ENCODE data around the gene KDM4D. TPM values are rescaled to one million over a fixed set of nuclear protein-coding genes. Genes with fewer than 3 reads are reported as not detected.
"Not testable (repeated sequence)": the region's sequence is repeated elsewhere in the genome, so short reads cannot be mapped to it uniquely, and the experiment has no call there.

The KDM4D gene
- under 1 TPM; 0.71 to 0.74 TPM for total RNA-seq
- long read RNA-seq, donor 1 = 0 reads
- long read RNA-seq, donor 2, partial matches to known transcripts = 0 of 1 reads
- long read RNA-seq, donor 2, other reads (novel, unspliced or antisense) = 0 of 1 reads

DNA sequence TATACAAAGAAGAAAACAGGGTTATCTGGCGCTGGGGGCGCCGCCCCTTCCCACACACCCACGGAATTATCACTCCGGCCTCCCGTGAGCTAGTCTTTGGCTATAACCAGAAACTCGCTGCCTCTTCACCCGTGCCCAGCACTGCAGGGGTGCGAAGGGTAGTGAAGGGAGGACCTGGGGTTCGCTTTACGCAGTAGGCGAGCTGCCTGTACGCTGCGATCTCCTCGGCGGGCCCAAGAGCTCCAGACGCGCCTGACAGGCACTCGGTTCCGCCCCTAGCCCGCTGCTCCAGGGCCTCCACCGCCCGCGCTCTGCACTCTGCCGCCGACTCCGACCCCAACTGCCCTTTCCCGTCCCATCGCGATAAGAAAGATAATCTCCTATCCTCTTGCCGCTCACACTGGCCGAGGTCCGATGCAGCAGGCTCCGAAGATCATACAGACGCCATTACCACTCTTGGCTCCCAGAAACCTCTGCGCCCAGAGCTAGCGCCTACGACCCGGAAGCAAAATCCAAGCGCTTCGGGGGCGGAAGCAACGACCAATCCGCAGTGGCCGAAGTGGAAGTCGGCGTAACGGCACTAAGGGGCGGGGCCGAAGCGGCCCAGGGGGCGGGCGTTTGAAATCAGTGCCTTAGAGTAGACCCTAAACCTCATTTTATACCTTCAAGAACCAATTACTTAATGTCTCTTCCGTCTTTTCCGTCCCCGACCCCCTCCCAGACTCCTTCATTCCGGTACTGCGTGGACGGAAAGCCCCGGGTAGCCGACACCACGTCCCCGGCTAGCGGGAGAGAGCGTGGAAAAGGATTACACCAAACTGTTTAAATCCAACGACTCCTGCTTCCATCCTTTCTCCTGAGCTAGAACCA, at the start of gene KDM4D, which contains the start of gene CWC15:
KDM4D (plus strand) TSS at position 611 of the 870 bp plus-strand sequence. CDS start 23,664 bp downstream, outside the sequence.
CWC15 (minus strand) TSS at position 458 of the 870 bp plus-strand sequence. CDS start 1,371 bp downstream, outside the sequence.
- intact Hi-C loops (cut with DNase I) = no loop called here

DNA sequence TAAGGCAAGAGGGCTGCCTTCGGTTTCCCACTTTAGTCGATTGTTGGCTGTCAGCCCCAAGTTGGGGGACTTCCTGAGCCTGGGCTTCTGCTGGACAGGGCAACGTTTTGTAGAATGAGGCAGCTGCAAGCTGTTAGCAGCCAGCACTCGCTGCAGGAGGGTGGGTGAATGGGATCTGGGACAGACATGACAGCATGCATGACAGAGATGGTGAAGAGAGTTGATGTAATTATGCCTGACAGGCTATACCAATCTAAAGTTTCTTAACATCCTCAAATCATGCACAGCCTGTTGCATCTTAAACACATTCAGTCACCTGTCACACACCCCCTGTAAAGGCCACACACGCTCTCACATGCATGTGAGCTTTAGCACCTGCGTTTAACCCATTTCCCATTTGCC, 49.3 kb upstream of the KDM4D start:
- intact Hi-C loops (cut with DNase I) = no loop called here
- no peak for DNase-seq (ENCODE audit: low spot score)

More for the DNA sequence above, at the start of gene KDM4D, which contains the start of gene CWC15:
- peak; percentile 98 for DNase-seq (ENCODE audit: low spot score)

DNA sequence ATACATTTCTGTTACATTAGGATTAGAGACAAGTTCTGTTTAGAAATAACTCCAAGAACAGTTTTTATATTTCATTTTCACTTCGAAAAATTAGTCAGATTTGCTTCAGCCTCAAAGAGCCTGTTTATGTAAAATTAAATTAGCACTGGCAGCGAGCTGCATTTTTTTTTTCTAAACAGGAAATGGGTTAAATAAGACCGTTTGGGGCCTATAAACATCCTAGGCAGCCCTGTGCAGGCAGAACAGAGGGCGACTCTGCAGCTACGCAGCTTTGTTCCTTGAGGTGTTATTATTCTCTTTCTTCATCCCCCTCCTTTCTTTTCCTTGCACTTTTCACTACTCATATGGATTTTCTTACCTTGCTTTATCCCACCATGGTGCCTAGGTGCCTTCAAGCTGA, 48.9 kb upstream of the KDM4D start:
- DNase-seq (ENCODE audit: low spot score) = no peak
- intact Hi-C loops (cut with DNase I) = no loop called here

DNA sequence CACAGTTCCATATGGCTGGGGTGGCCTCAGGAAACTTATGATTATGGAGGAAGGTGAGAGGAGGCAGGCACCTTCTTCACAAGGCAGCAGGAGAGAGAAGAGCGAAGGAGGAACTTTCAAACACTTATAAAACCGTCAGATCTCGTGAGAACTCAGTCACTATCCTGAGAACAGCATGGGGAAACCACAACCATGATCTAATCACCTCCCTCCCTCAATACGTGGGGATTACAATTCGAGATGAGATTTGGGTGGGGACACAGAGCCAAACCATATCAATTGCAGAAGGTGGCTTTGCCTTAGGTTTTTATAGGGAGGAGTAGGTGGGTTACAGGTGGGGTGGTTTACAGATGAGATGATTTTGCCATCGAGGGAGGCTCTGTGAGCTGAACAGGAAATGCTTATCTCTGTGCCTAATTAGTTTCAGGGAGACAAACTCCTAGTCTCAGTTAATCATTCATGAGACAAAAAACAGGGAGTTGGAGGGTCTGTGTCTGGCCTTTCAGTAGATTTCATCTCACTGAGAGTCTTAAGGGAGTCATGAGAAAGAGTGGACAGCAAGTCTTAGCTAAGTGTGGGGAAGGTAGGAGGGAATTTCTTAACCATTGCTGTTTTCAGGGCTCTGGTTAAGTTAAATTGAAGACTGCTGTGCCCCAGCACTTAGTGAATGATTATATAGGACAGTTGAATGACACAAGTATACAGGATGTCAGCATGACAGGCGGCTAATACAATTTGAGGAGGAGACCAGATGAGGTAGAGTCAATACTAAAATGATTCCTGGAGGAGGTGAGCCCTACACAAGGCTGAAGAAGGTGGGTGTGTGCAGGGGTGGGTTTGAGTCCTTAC, 47.9 kb upstream of the KDM4D start:
- intact Hi-C loops (cut with DNase I) = no loop called here
- no peak for DNase-seq (ENCODE audit: low spot score)

DNA sequence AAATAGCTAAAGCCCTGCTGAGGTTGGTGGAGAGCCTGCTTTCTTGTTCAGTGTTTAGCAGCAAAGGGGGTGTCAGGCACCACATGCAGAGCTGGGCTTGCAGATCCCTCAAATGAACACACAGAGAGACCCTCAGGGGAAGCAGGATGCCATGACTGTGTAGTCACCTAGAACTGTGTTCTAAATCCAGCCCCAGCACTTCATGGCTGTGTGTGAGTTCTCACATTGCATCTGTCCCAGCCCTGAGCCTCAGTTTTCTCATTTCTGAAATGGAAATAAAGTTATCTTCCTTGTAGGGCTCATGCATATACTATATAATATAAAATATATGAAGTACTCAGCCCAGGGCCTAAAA, 47.3 kb upstream of the KDM4D start:
- DNase-seq (ENCODE audit: low spot score) = no peak
- intact Hi-C loops (cut with DNase I) = no loop called here

DNA sequence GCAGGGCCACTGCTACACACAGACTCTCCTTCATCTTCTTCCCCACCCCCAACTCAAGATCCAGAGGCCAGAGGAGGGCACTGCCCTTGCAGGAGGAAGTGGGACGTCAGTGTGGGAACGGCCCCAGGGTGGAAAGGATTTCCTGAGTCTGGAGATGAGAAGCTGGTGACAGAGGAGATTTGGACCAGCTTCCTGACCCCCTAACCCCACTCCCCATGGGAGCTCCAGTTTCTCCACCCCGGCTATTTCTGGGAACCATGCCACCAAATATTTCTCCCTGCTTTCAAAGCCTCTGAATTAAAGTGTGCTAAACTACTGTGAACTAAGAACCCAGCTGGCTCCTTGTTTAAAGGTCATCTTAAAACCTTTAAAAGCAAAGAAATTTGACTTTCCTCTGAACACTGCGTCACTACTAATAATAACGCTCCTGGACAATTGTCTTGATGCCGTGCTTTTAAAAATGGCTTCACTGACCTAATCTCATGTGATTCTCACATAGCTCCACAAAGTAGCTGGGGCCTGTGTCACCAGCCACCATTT, 46.7 kb upstream of the KDM4D start:
- intact Hi-C loops (cut with DNase I) = no loop called here
- peak; percentile 95 for DNase-seq (ENCODE audit: low spot score)

DNA sequence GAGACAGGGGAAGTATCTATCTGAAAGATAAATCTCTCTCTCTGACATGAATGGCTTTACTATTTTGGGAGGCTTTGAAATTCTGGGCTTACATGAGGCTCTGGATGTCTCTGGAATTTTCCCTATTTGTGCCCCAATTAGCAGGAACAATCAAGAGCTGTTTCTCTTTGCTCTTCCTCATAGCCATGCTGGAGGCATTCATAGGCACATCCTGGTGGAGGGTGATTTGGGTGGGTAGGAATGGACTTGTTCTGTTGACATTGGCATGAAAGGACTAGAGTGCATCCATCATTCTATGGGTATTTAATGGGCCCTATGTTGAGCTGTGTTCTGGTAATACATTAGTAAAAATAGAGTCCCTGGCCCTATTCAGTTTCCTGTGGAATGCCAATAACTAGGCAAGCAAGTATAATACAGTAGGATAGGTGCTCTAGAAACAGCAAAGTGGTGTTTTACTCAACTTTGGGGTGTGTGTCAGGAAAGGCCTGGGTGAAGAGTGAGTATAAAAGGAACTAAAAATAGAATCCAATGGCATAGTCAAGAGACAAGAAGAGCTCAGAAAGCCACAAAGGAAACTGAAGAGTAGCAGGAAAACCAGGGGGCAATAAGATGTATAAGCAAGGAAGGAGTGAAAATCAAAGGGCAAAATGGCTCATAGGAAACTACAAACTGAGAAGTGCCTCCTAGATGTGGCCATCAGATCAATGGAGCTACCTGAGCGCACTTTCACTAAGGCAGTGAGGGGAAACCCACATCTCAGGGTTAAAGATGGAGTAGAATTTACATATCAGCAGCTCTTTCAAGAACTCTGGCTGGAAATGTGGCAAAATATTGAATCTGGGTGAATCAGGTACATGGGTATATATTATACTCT, 45.2 kb upstream of the KDM4D start:
- DNase-seq (ENCODE audit: low spot score) = no peak
- intact Hi-C loops (cut with DNase I) = no loop called here

DNA sequence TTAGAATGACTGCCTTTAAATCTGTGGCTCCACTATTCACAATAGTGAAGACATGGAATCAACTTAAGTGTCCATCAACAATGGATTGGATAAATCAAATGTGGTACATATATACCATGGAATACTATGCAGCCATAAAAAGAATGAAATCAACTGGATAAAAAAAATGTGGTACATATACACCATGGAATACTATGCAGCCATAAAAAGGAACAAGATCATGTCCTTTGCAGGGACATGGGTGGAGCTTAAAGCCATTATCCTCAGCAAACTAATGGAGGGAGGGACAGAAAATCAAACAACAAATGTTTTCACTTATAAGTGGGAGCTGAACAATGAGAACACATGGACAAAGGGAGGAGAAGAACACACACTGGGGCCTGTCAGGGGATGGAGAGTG, 41.4 kb upstream of the KDM4D start:
- intact Hi-C loops (cut with DNase I); DNase-seq (ENCODE audit: low spot score): not testable (repeated sequence)

DNA sequence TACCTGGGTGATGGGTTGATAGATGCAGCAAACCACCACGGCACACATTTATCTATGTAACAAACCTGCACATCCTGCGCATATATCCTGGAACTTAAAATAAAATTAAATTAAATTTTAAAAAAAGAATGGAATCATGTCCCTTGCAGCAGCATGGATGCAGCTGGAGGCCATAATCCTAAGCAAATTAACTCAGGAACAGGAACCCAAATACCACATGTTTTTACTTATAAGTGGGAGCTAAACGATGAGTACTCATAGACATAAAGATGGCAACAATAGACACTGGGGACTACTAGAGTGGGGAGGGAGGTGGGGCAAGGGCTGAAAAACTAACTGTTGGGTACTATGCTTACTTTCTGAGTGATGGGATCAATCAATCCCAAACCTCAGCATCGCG, 41.0 kb upstream of the KDM4D start:
- intact Hi-C loops (cut with DNase I) = no loop called here
- DNase-seq (ENCODE audit: low spot score) = no peak

DNA sequence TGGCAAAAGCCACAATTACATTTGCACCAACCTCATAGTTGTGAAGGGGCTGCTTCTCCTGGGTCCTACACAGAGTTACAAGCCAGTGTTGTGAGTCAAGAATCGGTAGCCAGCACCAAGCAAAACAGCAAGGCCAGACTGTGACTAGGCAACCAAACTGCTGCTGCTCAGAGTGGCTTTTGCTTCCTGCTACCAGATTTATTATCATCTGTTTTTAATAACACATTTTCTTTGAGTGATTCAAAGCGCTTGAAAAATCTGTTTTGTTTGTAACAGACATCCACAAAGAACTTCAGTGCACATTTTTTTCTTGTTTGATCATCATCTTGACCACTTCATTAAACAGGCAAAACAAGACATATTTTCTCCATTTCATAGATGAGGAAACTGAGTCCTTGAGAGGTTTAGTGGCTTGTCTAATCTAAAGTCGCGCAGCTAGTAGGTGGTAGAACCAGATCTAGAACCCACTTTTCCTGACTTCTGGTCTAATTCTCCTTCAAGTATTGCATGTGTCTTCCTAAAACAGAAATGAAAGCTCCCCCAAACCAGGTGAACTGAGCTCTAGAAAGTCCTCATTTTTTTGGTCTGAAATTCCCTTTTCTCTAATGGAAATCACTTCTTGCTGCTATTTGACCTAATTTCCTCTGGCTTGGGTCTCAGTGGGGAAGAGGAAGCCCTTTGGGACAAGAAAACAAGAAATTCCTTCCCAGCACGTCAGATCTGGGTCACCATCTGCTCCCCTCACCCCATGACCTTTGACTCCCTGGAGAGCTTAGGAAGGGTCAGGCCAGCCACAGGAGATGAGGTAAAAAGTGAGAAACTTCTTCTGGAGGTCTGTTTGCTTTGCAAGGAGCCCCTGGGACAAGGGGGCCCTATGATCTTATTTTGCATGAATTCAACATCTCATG, 40.0 kb upstream of the KDM4D start:
- DNase-seq (ENCODE audit: low spot score) = no peak
- intact Hi-C loops (cut with DNase I) = no loop called here

DNA sequence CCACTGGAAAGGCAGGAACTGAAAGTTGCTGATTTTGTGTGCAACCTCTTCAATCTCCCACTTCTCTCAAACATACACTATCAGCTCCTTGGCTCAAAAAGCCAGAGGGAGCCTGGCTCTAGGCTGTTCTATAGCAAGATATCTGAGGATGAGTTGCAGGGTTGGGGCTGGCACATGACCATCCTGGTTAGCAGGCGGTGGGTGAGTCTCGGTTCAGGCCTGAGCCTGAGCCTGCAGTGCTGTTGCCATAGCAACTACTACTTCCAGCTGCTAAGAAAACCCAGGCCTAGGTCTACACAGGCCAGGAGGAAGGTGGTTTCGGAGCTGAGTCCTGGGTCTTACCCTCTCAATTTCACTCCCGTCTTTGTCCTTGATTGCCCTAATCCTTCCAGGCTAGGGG, 39.1 kb upstream of the KDM4D start:
- intact Hi-C loops (cut with DNase I) = no loop called here
- no peak for DNase-seq (ENCODE audit: low spot score)

DNA sequence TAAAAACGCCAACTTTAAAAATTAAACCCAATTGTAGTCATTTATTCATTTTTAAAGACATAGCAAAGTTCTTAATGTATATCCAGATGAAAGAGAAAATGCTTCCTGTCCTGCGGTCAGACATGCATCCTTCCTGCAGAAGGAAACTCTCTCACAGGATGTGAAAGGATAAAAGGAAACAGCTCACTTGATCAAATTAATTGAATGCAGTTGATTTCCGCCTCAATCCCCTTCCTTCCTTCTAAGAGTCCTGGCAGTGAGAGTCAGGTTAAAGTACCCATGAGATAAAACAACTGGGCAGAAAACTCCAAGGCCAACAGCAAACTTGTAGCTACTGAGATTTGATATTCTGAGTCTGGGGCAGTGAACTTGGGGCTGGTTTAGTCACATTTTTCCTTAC, 38.7 kb upstream of the KDM4D start:
- DNase-seq (ENCODE audit: low spot score) = no peak
- intact Hi-C loops (cut with DNase I) = no loop called here

DNA sequence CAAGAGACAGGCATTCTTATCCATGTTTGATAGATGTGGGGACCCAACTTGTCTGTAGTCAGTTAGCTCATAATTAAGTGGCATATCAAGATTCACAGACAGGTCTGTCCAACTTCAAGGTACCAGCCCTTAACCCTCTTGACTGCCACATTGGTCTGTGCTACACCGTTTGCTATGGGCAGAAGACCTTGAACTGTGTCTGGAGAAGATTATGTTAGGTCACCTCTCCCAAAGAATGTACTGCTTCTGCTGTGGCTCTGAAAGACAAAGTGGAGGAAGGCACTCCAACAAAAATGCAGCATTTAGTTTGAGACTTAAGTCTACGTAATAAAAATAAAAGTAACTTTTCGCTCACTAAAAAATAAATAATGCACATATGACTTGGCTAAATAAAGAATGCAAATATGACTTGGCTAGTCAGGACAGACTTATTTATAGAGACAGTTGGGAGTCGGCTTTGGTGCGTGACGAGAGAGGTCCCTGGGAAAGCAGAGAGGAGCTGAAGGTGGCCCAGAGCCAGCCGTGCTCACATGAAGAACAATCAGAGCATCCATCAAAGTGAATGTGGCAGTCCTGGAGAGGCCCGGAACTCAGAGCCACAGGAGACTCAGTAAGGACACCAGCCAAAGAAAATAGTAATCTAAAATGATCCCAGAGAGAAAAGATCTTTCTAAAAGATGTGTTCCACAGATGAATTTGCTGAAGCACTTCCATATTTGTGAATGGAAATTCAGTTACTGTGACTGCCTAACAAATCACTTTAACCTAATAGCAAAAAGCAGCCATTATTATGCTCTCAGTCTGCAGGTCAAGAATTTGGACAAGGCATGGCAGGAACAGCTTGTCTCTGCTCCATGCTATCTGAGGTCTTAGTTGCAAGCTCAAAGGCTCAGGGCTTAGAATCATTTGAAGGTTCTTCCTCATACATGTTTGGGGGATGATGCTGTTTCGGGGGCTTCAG, 35.1 kb upstream of the KDM4D start:
- peak; percentile 93 for DNase-seq (ENCODE audit: low spot score)

DNA sequence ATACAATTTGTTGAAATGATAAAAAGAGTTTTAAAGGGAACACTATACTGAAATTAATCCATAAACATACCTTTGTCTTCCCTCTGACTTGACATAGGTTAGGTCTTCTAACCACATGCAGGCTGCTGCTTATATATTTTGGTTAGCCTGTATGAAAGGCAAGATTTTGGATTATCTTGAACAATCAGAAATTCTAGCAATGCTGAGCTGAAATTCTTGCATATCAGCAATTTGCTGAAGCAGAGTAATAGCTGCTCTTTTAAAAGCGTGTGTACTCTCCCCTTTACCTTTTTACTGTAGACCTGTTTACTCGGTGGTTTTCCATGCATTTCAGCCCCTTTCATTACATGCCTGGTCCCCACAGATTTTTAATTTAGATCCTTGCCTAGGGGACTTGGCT, 34.2 kb upstream of the KDM4D start:
- intact Hi-C loops (cut with DNase I) = no loop called here
- no peak for DNase-seq (ENCODE audit: low spot score)

More for the DNA sequence above, 35.1 kb upstream of the KDM4D start:
- intact Hi-C loops (cut with DNase I) = no loop called here

DNA sequence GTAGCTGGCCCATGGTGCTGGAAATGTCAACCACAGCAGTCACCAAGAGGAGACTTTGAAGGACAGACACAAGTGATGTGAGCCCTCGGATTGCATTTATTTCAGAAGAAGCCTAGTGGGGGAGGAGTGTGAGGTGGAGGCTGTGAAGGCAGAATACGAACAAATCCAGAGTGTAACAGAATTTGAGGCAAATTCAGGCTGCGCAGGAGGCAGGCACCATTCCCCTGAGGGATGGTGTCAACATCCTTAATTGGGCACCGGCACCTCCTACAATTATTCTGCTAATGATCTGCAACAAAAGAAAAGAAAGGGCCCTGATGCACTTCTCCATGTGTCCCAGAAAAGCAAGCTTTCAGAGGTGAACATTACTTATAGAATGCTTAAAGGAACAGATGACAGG, 32.4 kb upstream of the KDM4D start:
- intact Hi-C loops (cut with DNase I) = no loop called here
- no peak for DNase-seq (ENCODE audit: low spot score)

DNA sequence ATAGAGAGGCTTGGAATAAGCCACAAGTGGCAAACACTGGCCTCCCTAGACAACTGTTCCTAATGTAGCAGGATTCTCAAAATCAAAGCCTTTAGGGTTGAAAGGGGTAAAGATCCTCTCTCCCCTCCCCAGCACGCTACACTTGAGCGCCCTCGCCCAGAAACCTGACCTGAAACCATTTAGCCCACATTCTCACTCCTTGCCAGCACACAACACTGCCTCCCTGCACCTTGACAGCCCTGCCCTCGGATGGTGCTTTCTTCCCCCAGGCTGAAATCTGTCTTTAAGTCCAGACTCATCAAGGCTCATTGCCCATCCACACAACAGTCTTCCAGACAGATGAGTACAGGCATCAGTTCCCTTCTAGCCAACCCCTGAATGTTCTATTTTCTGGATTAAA, 26.7 kb upstream of the KDM4D start:
- DNase-seq (ENCODE audit: low spot score) = no peak
- intact Hi-C loops (cut with DNase I) = no loop called here

Measured in posterior vena cava (tissue), 2 donors.